Measurements from ENCODE around the gene RASL11A.
"Not testable (repeated sequence)": the region's sequence is repeated elsewhere in the genome, so short reads cannot be mapped to it uniquely, and the experiment has no call there.

Gene RASL11A

DNA sequence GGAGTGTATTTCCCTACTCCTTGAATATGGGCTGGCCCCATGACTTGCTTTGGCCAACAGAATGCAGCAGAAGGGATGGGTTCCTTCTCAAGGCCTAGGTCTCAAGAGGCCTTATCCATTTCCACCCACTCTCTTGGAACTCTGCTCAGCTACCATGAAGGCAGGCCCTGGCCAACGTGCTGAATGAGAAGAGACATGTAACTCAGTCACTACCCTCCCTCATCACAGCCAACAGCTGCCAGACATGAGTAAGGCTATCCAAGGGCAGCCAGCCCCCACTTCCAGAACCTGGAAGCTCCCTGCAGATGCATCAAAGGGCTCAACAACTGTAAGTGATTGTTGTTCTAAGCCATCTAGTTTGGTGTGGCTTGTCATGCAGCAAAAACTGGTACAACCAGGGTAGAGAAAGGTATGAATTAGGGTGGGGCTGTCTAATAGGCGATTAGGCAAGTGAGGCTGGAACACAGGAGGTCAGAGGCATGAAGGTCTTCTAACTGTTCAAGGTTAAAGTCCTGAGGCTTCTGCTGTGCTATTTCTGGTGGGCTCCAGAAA is 1.4 kb upstream of the RASL11A start:
- no peak for DNase-seq

DNA sequence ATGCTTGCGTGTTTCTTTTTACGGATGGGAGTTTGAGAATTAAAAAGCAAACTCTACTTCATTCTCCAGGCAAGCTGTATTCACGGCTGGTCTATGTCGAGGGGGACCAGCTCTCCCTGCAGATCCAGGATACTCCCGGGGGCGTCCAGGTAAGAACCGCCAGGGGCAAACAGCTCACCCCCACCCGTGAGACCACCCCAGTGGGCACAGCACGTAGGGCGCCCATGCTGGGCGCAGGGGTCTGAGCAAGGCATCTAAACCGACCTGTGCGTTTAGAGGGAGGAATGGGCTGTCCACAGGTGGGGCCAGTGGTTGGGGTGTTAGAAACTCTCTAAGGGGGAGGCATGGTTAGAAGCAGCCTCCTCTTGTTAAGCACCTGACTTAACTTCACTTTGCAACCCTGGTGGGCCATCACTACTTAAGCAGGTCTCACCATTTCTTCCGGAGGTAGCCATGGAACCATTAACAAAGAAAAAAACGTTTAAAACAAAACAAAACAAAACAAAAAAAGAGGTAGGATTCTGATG is 1.0 kb downstream of the RASL11A start:
- DNase-seq, result no peak

DNA sequence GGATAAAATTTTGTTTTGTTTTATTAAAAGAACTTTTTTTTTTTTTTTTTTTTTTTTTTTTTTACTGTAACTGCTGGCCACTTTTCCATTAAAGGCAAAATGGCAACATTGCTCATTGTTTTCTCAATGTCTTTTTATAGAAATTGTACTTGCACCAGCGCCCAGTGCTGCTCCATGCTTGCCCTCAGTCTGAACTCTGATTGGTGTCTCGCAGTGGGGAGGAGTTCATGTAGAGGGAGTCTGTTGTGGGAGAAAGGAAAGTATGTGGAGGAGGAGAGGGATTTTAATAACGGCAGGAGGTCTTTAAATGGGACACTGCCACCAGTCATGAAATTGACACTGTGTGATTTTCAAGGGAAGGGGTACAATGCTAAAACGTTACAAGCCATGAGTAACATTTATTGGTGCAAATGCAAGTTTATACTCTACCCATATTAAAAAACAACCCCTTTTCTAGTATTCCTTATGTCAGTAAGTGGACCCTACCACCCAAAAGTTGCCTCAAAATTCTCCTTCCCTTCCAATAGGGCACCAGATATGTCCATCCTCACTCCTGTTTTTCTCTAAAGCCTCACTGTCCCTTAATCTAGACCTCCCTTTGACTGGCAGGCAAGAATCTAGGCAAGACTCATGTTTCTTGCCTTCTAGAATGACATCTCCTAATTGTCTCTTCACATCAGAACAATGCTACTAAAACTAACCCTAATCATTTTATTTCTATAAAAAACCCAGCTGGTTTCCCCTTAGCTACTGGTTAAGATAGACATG is 3.2 kb downstream of the RASL11A start:
- DNase-seq, result no peak

GRCh38 chr13:27274631-27275030 is 4.0 kb downstream of the RASL11A start:
- DNase-seq, result no peak

- DNase-seq, result no peak
Observed at GRCh38 chr13:27276188-27276587, 5.6 kb downstream of the RASL11A start.

DNA sequence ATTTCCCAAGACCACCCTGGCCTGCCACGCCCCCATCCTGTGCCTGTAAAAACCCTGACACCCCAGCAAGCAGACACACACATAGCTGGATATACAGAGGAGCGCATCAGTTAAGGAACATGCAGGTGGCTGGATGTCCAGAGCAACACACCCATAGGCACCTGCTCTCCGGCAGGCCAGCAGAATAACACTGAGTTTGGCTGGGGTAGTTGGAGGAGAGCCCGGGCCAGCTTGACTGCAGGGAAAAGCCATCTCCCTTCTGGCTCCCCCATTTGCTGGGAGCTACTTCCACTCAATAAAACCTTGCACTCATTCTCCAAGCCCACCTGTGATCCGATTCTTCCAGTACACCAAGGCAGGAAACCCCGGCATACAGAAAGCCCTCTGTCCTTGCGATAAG is 8.9 kb downstream of the RASL11A start:
- no peak for DNase-seq

- DNase-seq, result no peak
Observed at GRCh38 chr13:27280009-27280656, 9.5 kb downstream of the RASL11A start.

- no peak for DNase-seq
Observed at GRCh38 chr13:27280841-27281240, 10.2 kb downstream of the RASL11A start.

DNA sequence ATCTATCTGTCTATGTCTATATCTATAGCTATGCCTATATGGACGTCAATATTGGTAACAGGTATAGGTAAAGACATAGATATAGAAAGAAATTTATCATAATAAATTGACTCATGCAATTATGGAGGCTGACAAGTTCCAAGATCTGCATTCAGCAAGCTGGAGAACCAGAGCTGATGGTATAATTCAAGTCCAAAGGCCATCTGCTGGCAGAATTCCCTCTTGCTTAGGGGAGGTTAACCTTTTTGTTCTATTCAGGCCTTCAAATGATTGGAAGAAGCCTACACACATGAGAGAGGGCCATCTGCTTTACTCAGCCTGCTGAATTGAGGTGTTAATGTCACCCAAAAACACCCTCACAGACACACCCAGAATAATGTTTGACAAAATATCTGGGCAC is 10.8 kb downstream of the RASL11A start:
- no peak for DNase-seq

- no peak for DNase-seq
Observed at GRCh38 chr13:27283906-27284493, 13.4 kb downstream of the RASL11A start.

- DNase-seq, result no peak
Observed at GRCh38 chr13:27288392-27288791, 17.8 kb downstream of the RASL11A start.

DNA sequence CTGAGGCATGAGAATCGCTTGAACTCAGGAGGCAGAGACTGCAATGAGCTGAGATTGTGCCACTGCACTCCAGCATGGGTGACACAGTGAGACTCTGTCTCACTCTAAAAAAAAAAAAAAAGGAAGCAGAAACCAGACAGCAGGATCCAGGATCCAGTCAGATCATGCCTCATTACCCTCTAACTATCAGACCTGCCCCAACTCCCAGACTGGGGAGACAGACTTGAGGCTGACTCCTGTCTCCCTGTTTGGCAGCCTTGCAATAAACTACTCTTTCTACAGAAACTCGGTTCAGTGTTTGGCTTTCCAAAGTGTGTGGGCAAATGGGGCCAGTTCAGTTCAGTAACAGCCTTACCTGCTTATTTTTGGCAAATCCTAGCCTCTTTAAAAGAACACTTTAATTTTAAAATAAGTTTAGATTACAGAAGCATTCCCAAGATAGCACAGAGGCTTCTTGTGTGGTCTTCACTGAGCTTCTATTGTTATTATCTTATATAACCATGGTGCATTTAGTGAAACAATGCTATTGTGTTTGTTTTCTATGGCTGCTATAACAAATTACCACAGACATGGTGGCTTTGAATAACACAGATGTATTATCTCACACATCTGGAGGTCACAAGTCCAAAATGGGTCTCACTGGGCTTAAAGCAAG is 18.5 kb downstream of the RASL11A start:
- no peak for DNase-seq

DNA sequence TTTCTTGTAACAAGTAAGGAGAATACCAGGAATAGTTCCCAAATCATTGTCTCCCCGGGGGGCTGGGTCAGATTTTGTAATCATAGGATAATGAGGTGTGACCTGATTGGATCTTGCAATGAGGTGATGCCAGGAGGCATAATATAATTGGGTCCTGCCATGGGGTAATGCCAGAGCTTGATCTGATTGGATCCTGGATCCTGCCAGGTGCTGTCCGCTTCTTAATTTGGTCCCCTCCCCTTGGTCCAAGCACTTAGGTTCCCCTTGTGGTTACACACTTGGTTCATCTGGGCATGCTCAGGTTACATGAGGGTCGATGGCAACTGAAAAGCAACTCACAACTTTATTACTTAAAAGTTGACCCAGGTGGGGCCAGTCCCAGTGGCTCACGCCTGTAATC is 20.1 kb downstream of the RASL11A start:
- DNase-seq, result no peak

- DNase-seq, result not testable (repeated sequence)
Observed at GRCh38 chr13:27291967-27292366, 21.3 kb downstream of the RASL11A start.

- no peak for DNase-seq
Observed at GRCh38 chr13:27293076-27293691, 22.6 kb downstream of the RASL11A start.

GRCh38 chr13:27293873-27294515 is 23.4 kb downstream of the RASL11A start:
- no peak for DNase-seq

- no peak for DNase-seq
Observed at GRCh38 chr13:27295096-27295495, 24.5 kb downstream of the RASL11A start.

- DNase-seq, result no peak
Observed at GRCh38 chr13:27295660-27296059, 25.0 kb downstream of the RASL11A start.

GRCh38 chr13:27296496-27296895 is 25.9 kb downstream of the RASL11A start:
- no peak for DNase-seq

DNA sequence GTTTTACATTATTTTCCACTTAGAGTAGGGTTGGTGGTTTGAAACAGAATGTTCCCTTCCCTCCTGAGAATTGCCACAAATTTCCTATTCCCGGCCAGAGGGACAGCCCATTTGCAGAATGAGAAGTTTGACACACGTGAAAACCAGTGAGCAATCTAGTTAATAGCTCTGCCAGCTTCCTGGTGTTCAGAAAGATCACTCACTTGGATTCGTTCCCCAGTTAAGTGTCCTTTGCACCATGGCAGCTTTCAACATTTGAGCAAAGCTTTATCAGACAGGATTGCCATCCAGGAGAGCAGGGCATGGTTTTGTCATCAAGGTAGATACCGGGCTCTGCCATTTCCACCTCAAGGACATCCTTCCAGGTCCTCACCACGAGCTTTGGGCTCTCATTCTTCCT is 28.2 kb downstream of the RASL11A start:
- no peak for DNase-seq

- DNase-seq, result not testable (repeated sequence)
Observed at GRCh38 chr13:27300406-27300805, 29.8 kb downstream of the RASL11A start.

GRCh38 chr13:27300941-27301586 is 30.4 kb downstream of the RASL11A start:
- no peak for DNase-seq

All from stimulated activated CD4-positive, alpha-beta T cell treated with anti-CD3 and anti-CD28 coated beads, Interleukin-2, amount 100 ng/mL, for 48 hours (primary cell).